SK-N-SH (cell line): Measurements from ENCODE around the gene ASIC3. TPM values are rescaled to one million over a fixed set of nuclear protein-coding genes. Genes with fewer than 3 reads are reported as not detected.

ENCODE experiments used
- CTCF ChIA-PET: fragments of 300-600, 350-600 bp; formaldehyde crosslinking; extraction: SDS; loops from one replicate; lab custom pipeline; 2021; lab: Yijun Ruan, JAX
- POLR2A ChIA-PET: fragments of 350-600 bp; sonication (Branson Sonifier 250); formaldehyde crosslinking; extraction: SDS; loops from one replicate; lab custom pipeline; 2020; ENCODE audit warnings: antibody characterized with exemption, inconsistent platforms; lab: Yijun Ruan, JAX
- DNase-seq: peaks from one replicate; pipeline ENCODE4 v3.0.0; 2012
- H2AFZ ChIP-seq: fragments of 200-600 bp; sonication (generic); 2 replicates; pipeline ENCODE4 v1.8.1; 2016; ENCODE audit warnings: antibody characterized with exemption, mild to moderate bottlenecking, low read depth
- H3F3A ChIP-seq: fragments of 200-600 bp; sonication (generic); replicated peaks from 2 replicates; pipeline ENCODE3; 2016; ENCODE audit warnings: antibody characterized with exemption, mild to moderate bottlenecking; ENCODE audit not compliant: insufficient read depth
- H3K27ac ChIP-seq, 2 experiments: fragments of 200-500 bp in 1 of 2; fragments of 200-600 bp in 1 of 2; sonication (Bioruptor generic) in 1 of 2; sonication (generic), shearing (Covaris generic) in 1 of 2; 2 replicates each; pipeline versions ENCODE4 v1.5.1 to v1.6.1; 2014 to 2016; ENCODE audit warnings: low read depth in 2 of 2, inconsistent platforms in 1 of 2, low read length in 1 of 2, mild to moderate bottlenecking in 1 of 2, mixed read lengths in 1 of 2
- H3K27me3 ChIP-seq: fragments of 200-600 bp; sonication (generic), shearing (Covaris generic); 2 replicates; pipeline ENCODE4 v1.6.1; 2016; ENCODE audit warnings: mixed run types; ENCODE audit not compliant: insufficient read depth
- H3K36me3 ChIP-seq, 2 experiments: fragments of 200-500 bp in 1 of 2; fragments of 200-600 bp in 1 of 2; sonication (Bioruptor generic) in 1 of 2; sonication (generic) in 1 of 2; replicated peaks in 1 of 2; 2 replicates each; pipeline versions ENCODE3 to v1.5.1; 2014 to 2016; ENCODE audit warnings: low read length in 1 of 2, mild to moderate bottlenecking in 1 of 2; ENCODE audit not compliant: insufficient read depth in 2 of 2, control insufficient read depth in 1 of 2
- H3K4me1 ChIP-seq, 2 experiments: fragments of 200-500 bp in 1 of 2; fragments of 200-600 bp in 1 of 2; sonication (Bioruptor generic) in 1 of 2; sonication (generic), shearing (Covaris generic) in 1 of 2; 2 replicates each; pipeline versions ENCODE4 v1.5.1 to v1.6.1; 2014 to 2016; ENCODE audit warnings: low read depth in 1 of 2, low read length in 1 of 2, mixed run types in 1 of 2; ENCODE audit not compliant: insufficient read depth in 2 of 2, control insufficient read depth in 1 of 2
- H3K4me2 ChIP-seq: fragments of 200-600 bp; sonication (generic), shearing (Covaris generic); 2 replicates; pipeline ENCODE4 v1.6.1; 2017; ENCODE audit warnings: mixed run types
- H3K4me3 ChIP-seq, 2 experiments: fragments of 200-500 bp in 1 of 2; fragments of 200-600 bp in 1 of 2; sonication (Bioruptor generic) in 1 of 2; sonication (generic), shearing (Covaris generic) in 1 of 2; 2 replicates each; pipeline versions ENCODE4 v1.5.1 to v1.8.1; 2014 to 2016; ENCODE audit warnings: low read depth in 2 of 2, inconsistent platforms in 1 of 2, low read length in 1 of 2, mild to moderate bottlenecking in 1 of 2, mixed read lengths in 1 of 2, moderate library complexity in 1 of 2
- H3K79me2 ChIP-seq: fragments of 200-600 bp; sonication (generic); 2 replicates; pipeline ENCODE4 v1.8.1; 2017; ENCODE audit warnings: mild to moderate bottlenecking; ENCODE audit not compliant: insufficient read depth
- H3K9ac ChIP-seq: fragments of 200-600 bp; sonication (generic); 2 replicates; pipeline ENCODE4 v1.6.1; 2017; ENCODE audit warnings: mixed run types
- H3K9me2 ChIP-seq: fragments of 200-600 bp; sonication (generic); 2 replicates; pipeline ENCODE4 v1.6.1; 2017; ENCODE audit warnings: mixed run types
- H3K9me3 ChIP-seq: fragments of 200-600 bp; sonication (generic); 2 replicates; pipeline ENCODE4 v1.6.1; 2017; ENCODE audit warnings: mixed run types, mild to moderate bottlenecking, moderate library complexity
- H4K20me1 ChIP-seq: fragments of 200-600 bp; sonication (generic); 2 replicates; pipeline ENCODE4 v1.6.1; 2017; ENCODE audit warnings: mild to moderate bottlenecking, mixed run types; ENCODE audit not compliant: insufficient read depth
- CHD2 ChIP-seq: fragments of 150-350 bp; IDR thresholded peaks from 2 replicates; pipeline ENCODE4 v1.6.1; 2018; ENCODE audit warnings: low read length; ENCODE audit not compliant: partially characterized antibody
- EP300 ChIP-seq, 2 experiments: IDR thresholded peaks; 2 replicates each; pipeline versions ENCODE4 v1.4.0 to v1.6.1; 2012; ENCODE audit warnings: borderline replicate concordance in 1 of 2, low read depth in 1 of 2, low read length in 1 of 2
- JUND ChIP-seq: IDR thresholded peaks from 2 replicates; pipeline ENCODE4 v1.4.0; 2012
- NFIC ChIP-seq: IDR thresholded peaks from 2 replicates; pipeline ENCODE4 v1.4.0; 2012; ENCODE audit warnings: borderline replicate concordance
- NRF1 ChIP-seq: IDR thresholded peaks from 2 replicates; pipeline ENCODE4 v1.6.1; 2012; ENCODE audit warnings: low read depth, mild to moderate bottlenecking, low read length
- TCF12 ChIP-seq: IDR thresholded peaks from 2 replicates; pipeline ENCODE4 v1.4.0; 2012
- TEAD4 ChIP-seq: IDR thresholded peaks from 2 replicates; pipeline ENCODE4 v1.4.0; 2012; ENCODE audit warnings: mild to moderate bottlenecking, borderline replicate concordance; ENCODE audit not compliant: insufficient read depth
- WGBS: methylation state at CpG from one replicate; pipeline ENCODE4 v1.1.6; 2017; ENCODE audit warnings: low lambda C conversion rate; 5-methylcytosine and 5-hydroxymethylcytosine counted together
- polyA plus RNA-seq, 3 experiments: library from polyadenylated mRNA; depleted of rRNA; stranded (reverse); fragments of >200 nt; gene quantifications; 2 replicates each; pipeline ENCODE4 v1.2.3, GENCODE V29; 2012
- TF ChIP-seq, protein P1 (sequence below): IDR thresholded peaks from 2 replicates; pipeline ENCODE4; 2012
- TF ChIP-seq, protein P2 (sequence below): fragments of 200-600 bp; sonication (generic); IDR thresholded peaks from 2 replicates; pipeline ENCODE4 v1.6.1; 2017; ENCODE audit warnings: antibody characterized with exemption, mild to moderate bottlenecking, moderate library complexity

Gene ASIC3
- polyA plus RNA-seq, 1 of the 3 experiments (the other 2 are of a cell fraction), result 4.5 TPM

GRCh38 chr7:151066273-151066974, 18.1 kb downstream of the ASIC3 start:
- H3K4me3 ChIP-seq, result no peak overlapping the region
- H4K20me1 ChIP-seq, result peaks cover 30% of the 10 kb centered on the region
- no peak overlapping the region for H3K27ac ChIP-seq
- H3K9ac ChIP-seq, result no peak overlapping the region
- 95% methylated on average over 29 of the region's 39 CpGs for WGBS
- POLR2A ChIA-PET, result interaction anchor here (0.7 to 1.4 kb wide), 2 partner anchors 9 to 22 kb away, joined by 3 to 5 read pairs; no protein-coding TSS in a partner anchor
- H3K79me2 ChIP-seq, result peaks cover 56% of the 10 kb centered on the region
- no peak overlapping the region for H3K4me2 ChIP-seq
- no peaks in the 10 kb centered on the region for H3F3A ChIP-seq
- no peaks in the 10 kb centered on the region for H3K9me3 ChIP-seq
- H3K36me3 ChIP-seq, result peaks cover 57 to 82% of the 10 kb centered on the region in 2 experiments
- CTCF ChIA-PET, result interaction anchor here (0.7 to 12.2 kb wide), 8 partner anchors 7 to 103 kb away, joined by 3 to 126 read pairs (median 6); partner anchors contain the start of genes CDK5 and SLC4A2
- no peaks in the 10 kb centered on the region for H3K27me3 ChIP-seq
- TF ChIP-seq EP300 (IDR thresholded peaks at IDR 0.05; ENCODE audit: borderline replicate concordance in 1 of 2, low read depth in 1 of 2, low read length in 1 of 2), result no peak
- no peak for TF ChIP-seq CHD2
- no peaks in the 10 kb centered on the region for H3K9me2 ChIP-seq
- peaks cover 6 to 10% of the 10 kb centered on the region in 2 experiments; a peak in 3 of 4 replicates for H3K4me1 ChIP-seq
- no peak overlapping the region for H2AFZ ChIP-seq
- no peak for DNase-seq

GRCh38 chr7:151068069-151068773, 19.9 kb downstream of the ASIC3 start:
- Histone ChIP-seq H3K4me2 (no peak overlapping the region), H3K9ac (no peak overlapping the region), H3K27me3 (no peaks in the 10 kb centered on the region), H3K79me2 (peaks cover 48% of the 10 kb centered on the region; the same call in 1 of the 2 replicates), H4K20me1 (peaks cover 15% of the 10 kb centered on the region), H3K27ac (no peak overlapping the region), H3K9me3 (no peaks in the 10 kb centered on the region), H2AFZ (no peak overlapping the region), H3K4me1 (no peaks in the 10 kb centered on the region; a peak in 2 of 4 replicates), H3K4me3 (no peak overlapping the region), H3F3A (peaks cover 14% of the 10 kb centered on the region), H3K9me2 (no peaks in the 10 kb centered on the region), H3K36me3 (peaks cover 61 to 79% of the 10 kb centered on the region in 2 experiments)
- no peak for DNase-seq
- 78% methylated on average over 12 of the region's 12 CpGs for WGBS
- POLR2A ChIA-PET, result interaction anchor here (1.1 to 1.5 kb wide), 2 partner anchors 8 to 13 kb away, joined by 3 read pairs; partner anchors contain the start of gene FASTK
- CTCF ChIA-PET, result interaction anchor here (0.6 to 12.2 kb wide), 8 partner anchors 8 to 50 kb away, joined by 3 to 77 read pairs (median 5); partner anchors contain the start of genes CDK5 and SLC4A2
- no peak for TF ChIP-seq NFIC
- TF ChIP-seq TEAD4, result 0 out of 2 replicates have a peak, but pooled peaks have one; percentile 25
- TF ChIP-seq JUND, result no peak
- no peak for TF ChIP-seq TCF12
- TF ChIP-seq, protein P1, sequence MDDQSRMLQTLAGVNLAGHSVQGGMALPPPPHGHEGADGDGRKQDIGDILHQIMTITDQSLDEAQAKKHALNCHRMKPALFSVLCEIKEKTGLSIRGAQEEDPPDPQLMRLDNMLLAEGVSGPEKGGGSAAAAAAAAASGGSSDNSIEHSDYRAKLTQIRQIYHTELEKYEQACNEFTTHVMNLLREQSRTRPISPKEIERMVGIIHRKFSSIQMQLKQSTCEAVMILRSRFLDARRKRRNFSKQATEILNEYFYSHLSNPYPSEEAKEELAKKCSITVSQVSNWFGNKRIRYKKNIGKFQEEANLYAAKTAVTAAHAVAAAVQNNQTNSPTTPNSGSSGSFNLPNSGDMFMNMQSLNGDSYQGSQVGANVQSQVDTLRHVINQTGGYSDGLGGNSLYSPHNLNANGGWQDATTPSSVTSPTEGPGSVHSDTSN, result no peak
- TF ChIP-seq, protein P2, sequence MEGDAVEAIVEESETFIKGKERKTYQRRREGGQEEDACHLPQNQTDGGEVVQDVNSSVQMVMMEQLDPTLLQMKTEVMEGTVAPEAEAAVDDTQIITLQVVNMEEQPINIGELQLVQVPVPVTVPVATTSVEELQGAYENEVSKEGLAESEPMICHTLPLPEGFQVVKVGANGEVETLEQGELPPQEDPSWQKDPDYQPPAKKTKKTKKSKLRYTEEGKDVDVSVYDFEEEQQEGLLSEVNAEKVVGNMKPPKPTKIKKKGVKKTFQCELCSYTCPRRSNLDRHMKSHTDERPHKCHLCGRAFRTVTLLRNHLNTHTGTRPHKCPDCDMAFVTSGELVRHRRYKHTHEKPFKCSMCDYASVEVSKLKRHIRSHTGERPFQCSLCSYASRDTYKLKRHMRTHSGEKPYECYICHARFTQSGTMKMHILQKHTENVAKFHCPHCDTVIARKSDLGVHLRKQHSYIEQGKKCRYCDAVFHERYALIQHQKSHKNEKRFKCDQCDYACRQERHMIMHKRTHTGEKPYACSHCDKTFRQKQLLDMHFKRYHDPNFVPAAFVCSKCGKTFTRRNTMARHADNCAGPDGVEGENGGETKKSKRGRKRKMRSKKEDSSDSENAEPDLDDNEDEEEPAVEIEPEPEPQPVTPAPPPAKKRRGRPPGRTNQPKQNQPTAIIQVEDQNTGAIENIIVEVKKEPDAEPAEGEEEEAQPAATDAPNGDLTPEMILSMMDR, result no peak
- no peak for TF ChIP-seq NRF1
